Heart left ventricle (tissue), 13 donors: ENCODE data around the gene FAAP100.

Experiments
- CTCF ChIP-seq, 12 donors: fragments of 200-600 bp; sonication (generic) in 4 of 12; IDR thresholded peaks; one replicate each; pipeline versions ENCODE4 v1.5.0 to v1.8.0; 2018 to 2022; ENCODE audit warnings: antibody characterized with exemption in 12 of 12, mild to moderate bottlenecking in 5 of 12
- POLR2A ChIP-seq, 2 donors: fragments of 450-650 bp; IDR thresholded peaks; one replicate each; pipeline ENCODE4 v1.6.1; 2017; ENCODE audit warnings: antibody characterized with exemption in 2 of 2, mild to moderate bottlenecking in 2 of 2, moderate library complexity in 2 of 2
- donor health status: ischemic (EF 13 %, LVEDD 7.1; RV severe dilation, severe dysfunction).
- donor health status: DM: no; HTN: yes; CAD: no.
- donor health status: DM: no; HTN: no; CAD: no.
- donor health status: ischemic (EF 25% LVEDD 6.9; RV normal size, moderate dysfunction).
- donor health status: ischemic (EF 25% LVEDD 5.7; RV mildly dilated, moderate dysfunction).
- donor health status: ischemic (EF 35%, LVEDD 5.7; RV mildly dilated, moderate dysfunction).
- donor health status: nonischemic (EF 11% LVEDD 7.7; RV severe dilation, severe dysfunction).
- donor health status: DM: yes; HTN: yes; CAD: no.
- donor health status: PGD.
- donor health status: ischemic (EF 29% LVEDD 5.4; RV normal size, mild dysfunction).
- donor health status: nonischemic (EF 23%, LVEDD 6.1; RV moderate dilation, normal function).

- TF ChIP-seq CTCF (IDR thresholded peaks at IDR 0.05) (peak in 1 of 12 donors; percentile 6), POLR2A (IDR thresholded peaks at IDR 0.05) (no peak)
These were observed 502 bp downstream of the FAAP100 start for GRCh38 chr17:81551458-81552243.
